ENCODE results near the gene TTLL4. TPM values are rescaled to one million over a fixed set of nuclear protein-coding genes. Genes with fewer than 3 reads are reported as not detected.

Gene TTLL4
- total RNA-seq, 1 donor from 2014 or later = 36.0 TPM

DNA sequence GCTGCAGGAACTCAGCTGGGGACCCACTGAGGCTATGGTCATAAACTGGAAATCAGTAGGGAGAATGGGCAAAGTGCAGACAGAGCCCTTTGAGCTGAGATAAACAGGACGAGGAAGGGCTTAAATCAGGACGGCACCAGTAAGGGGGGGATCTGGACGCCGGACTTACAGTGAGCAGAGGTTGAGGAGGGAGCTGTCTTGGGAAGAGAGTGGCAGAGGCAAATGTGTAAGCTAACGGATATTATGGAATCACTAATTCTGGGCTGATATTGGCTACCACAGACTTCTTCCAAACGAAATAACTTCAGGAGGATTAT, 71.9 kb downstream of the TTLL4 start:
- ATAC-seq (ENCODE audit: low read depth) (no peak), DNase-seq (no peak)
- ChIA-PET CTCF (no interaction called here), POLR2A (no interaction called here)
- no peak overlapping the region for H3K4me3 Mint-ChIP-seq
- no peak overlapping the region for H3K27ac Mint-ChIP-seq
- H3K27me3 Mint-ChIP-seq = peaks cover 54% of the 10 kb centered on the region
- peaks cover 3% of the 10 kb centered on the region for H3K4me1 Mint-ChIP-seq
- TF ChIP-seq, protein P1, sequence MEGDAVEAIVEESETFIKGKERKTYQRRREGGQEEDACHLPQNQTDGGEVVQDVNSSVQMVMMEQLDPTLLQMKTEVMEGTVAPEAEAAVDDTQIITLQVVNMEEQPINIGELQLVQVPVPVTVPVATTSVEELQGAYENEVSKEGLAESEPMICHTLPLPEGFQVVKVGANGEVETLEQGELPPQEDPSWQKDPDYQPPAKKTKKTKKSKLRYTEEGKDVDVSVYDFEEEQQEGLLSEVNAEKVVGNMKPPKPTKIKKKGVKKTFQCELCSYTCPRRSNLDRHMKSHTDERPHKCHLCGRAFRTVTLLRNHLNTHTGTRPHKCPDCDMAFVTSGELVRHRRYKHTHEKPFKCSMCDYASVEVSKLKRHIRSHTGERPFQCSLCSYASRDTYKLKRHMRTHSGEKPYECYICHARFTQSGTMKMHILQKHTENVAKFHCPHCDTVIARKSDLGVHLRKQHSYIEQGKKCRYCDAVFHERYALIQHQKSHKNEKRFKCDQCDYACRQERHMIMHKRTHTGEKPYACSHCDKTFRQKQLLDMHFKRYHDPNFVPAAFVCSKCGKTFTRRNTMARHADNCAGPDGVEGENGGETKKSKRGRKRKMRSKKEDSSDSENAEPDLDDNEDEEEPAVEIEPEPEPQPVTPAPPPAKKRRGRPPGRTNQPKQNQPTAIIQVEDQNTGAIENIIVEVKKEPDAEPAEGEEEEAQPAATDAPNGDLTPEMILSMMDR (IDR thresholded peaks at IDR 0.05) = no peak
- intact Hi-C loops (cut with micrococcal nuclease) = no loop called here
- peaks cover 6% of the 10 kb centered on the region for H3K9me3 Mint-ChIP-seq
- H3K36me3 Mint-ChIP-seq (ENCODE audit: low read depth) = peaks cover under 1% of the 10 kb centered on the region

DNA sequence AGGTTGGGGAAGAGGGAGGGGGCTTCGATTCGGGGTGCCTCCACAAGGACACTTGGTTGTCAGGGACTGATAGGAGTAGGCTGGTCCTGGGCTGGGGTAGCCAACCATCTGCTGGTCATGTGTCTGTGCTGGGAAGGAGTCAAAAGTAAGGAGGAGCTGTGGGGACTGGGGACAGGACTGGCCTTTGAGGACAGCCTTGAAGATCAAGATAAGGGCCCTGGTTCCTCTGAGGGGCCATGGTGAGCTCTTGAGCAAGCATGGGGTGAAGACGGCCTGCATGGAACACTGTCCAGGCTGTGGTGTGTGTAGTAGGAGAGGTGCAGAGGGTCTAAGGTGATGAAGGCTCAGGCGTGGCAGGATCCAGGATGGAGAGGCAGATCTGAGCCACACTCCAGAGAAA, 73.1 kb downstream of the TTLL4 start:
- no peak overlapping the region for H3K4me3 Mint-ChIP-seq
- peaks cover 3% of the 10 kb centered on the region for H3K9me3 Mint-ChIP-seq
- no peaks in the 10 kb centered on the region for H3K36me3 Mint-ChIP-seq (ENCODE audit: low read depth)
- H3K27ac Mint-ChIP-seq = no peak overlapping the region
- no peak for ATAC-seq (ENCODE audit: low read depth)
- TF ChIP-seq, protein P1 (IDR thresholded peaks at IDR 0.05) = no peak
- no peak for DNase-seq
- H3K4me1 Mint-ChIP-seq = peaks cover 3% of the 10 kb centered on the region
- peaks cover 62% of the 10 kb centered on the region for H3K27me3 Mint-ChIP-seq
- intact Hi-C loops (cut with micrococcal nuclease) = no loop called here
- POLR2A ChIA-PET = no interaction called here
- CTCF ChIA-PET = no interaction called here

DNA sequence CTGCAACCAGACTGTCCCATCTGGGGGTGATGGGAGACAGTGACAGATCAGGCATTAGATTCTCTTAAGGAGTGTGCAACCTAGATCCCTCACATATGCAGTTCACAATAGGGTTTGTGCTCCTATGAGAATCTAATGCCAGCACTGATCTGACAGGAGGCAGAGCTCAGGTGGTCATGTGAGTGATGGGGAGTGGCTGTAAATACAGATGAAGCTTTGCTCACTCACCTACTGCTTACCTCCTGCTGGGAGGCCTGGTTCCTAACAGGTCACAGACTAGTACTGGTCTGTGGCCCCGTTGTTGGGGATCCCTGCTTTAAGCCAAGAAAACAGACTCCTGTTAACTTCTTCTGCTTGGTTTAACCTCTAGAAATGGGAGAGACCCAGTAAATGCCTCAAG, 74.5 kb downstream of the TTLL4 start:
- CTCF ChIA-PET = no interaction called here
- intact Hi-C loops (cut with micrococcal nuclease) = loop anchor here (5.0 kb wide), 1 partner anchor 537 kb away; no protein-coding TSS in a partner anchor
- TF ChIP-seq, protein P1 (IDR thresholded peaks at IDR 0.05) = no peak
- POLR2A ChIA-PET = interaction anchor here (0.6 kb wide), 1 partner anchor 300 kb away, joined by 3 read pairs; no protein-coding TSS in a partner anchor
- Mint-ChIP-seq H3K36me3 (ENCODE audit: low read depth) (no peaks in the 10 kb centered on the region), H3K4me1 (peaks cover 3% of the 10 kb centered on the region), H3K4me3 (no peak overlapping the region), H3K27me3 (peaks cover 50% of the 10 kb centered on the region), H3K27ac (no peak overlapping the region), H3K9me3 (peaks cover 3% of the 10 kb centered on the region)
- DNase-seq = no peak
- ATAC-seq (ENCODE audit: low read depth) = no peak

DNA sequence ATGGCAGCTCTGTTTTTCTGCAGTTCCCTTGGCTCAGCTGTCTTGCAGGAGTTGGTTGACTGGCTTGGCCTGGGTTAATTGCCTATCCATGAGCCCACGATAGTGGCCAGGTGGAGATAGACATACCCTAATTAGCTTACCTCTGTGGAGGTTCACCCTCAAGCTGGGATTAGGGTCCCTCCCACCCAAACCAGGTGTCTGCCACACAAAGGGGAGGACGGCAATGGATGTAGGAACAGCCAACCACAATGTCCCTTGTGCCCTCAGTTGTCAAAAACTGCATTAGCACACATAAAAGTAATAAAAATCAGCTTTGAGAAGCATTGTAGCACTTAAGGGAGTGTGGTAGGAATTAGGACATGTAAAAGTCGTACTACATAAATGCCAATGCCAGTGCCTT, 75.5 kb downstream of the TTLL4 start:
- Mint-ChIP-seq H3K27me3 (peaks cover 42% of the 10 kb centered on the region), H3K4me3 (no peak overlapping the region), H3K9me3 (peaks cover 3% of the 10 kb centered on the region), H3K4me1 (peaks cover 3% of the 10 kb centered on the region), H3K36me3 (ENCODE audit: low read depth) (no peaks in the 10 kb centered on the region), H3K27ac (no peak overlapping the region)
- CTCF ChIA-PET = no interaction called here
- intact Hi-C loops (cut with micrococcal nuclease) = loop anchor here (5.0 kb wide), 1 partner anchor 536 kb away; no protein-coding TSS in a partner anchor
- TF ChIP-seq, protein P1 (IDR thresholded peaks at IDR 0.05) = no peak
- ATAC-seq (ENCODE audit: low read depth) = no peak
- no peak for DNase-seq
- POLR2A ChIA-PET = no interaction called here

DNA sequence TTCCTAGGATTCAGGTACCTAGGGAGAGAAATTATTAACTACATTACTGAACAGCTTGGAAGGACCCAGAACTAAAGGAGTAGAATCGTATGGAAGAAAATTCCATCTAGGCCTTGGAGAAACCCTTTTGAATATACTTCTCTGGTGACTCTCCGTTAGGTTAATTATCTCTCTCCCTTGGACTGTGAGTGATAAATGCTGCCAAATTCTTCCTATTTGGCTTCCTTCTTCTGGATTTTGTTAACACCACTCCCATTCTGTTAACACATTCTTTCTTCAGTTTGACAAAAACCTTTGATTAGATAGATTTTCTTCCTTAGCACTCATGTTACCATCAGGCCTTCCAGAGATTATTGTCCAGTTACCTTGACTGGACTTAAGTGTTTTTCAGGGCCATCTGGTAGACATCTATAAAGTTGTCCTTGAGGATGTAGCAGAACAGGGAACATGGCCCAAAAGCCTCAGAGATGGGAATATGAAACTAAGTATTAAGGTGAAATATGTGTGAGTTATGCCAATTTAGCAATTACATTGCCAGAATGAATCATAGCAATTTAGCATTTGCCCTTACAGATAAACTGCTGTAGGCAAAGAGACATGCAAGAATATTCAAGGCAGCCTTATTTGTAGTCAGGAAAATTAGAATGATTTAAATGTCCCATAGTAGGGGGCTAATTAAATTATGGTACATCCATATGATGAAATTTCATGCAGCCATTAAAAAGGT, 78.1 kb downstream of the TTLL4 start:
- DNase-seq = no peak
- Mint-ChIP-seq H3K27ac (no peak overlapping the region), H3K36me3 (ENCODE audit: low read depth) (no peaks in the 10 kb centered on the region), H3K4me1 (no peaks in the 10 kb centered on the region), H3K4me3 (no peak overlapping the region), H3K27me3 (peaks cover 35% of the 10 kb centered on the region), H3K9me3 (peaks cover 3% of the 10 kb centered on the region)
- TF ChIP-seq, protein P1 (IDR thresholded peaks at IDR 0.05) = no peak
- ATAC-seq (ENCODE audit: low read depth) = no peak
- ChIA-PET POLR2A (no interaction called here), CTCF (no interaction called here)
- intact Hi-C loops (cut with micrococcal nuclease) = loop anchor here (5.0 kb wide), 1 partner anchor 534 kb away; no protein-coding TSS in a partner anchor

Data from activated B cell treated with CpG ODN at 0.5 μM for 24 hours (primary cell).